ENCODE measurements around the gene FTH1.

DNA sequence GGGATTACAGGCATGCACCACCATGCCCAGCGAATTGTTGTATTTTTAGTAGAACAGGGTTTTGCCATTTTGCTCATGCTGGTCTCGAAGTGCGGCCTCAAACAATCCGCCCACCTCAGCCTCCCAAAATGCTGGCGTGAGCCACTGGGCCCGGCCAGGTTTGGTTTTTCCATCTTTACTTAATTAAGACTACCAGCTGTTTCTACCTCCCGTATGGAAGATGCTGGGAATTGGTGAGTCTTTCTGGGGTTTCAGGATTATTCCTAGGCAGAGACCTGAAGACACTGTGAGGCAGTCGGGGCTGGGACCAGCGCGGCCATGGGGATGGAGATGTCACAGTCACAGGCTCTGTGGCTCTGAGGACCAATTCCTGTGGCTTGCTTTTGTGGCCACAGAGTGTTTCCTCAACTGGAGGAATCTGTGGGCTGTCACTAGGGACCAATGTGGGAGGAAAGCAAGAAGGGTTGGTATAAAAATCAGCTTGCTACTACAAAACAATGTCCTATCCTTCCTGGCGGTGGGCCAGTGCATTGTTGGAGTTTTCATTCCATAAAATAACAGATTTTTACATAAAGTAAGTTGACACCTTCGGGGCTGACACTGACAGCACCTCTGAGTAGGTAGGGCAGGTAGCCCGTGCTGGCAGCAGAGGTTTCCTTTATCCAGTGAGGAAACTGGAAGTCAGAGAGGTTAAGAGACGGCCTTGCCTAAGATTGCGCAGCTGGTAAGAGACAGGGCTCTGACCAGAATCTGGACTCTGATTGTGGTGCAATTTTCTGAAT, 8.4 kb upstream of the FTH1 start:
- TF ChIP-seq CTCF (IDR thresholded peaks at IDR 0.05; ENCODE audit: insufficient read depth, low read length, poor library complexity, severe bottlenecking) (no peak), EZH2phosphoT487 (conservative IDR thresholded peaks at IDR 0.05; ENCODE audit: low read length) (no peak)
